Adipocyte (in vitro differentiated cells): Measurements from ENCODE around the gene TSPAN4.

Experiments
- DNase-seq: peaks from one replicate; pipeline ENCODE4 v3.0.0-alpha.2; 2015; ENCODE audit warnings: low read depth
- H3K27me3 ChIP-seq: replicated peaks from 2 replicates; pipeline ENCODE4 v1.7.0; 2013; ENCODE audit warnings: mild to moderate bottlenecking, low read length, moderate library complexity; ENCODE audit not compliant: control insufficient read depth, insufficient read depth
- H3K36me3 ChIP-seq: 2 replicates; pipeline ENCODE4 v1.7.0; 2013; ENCODE audit warnings: low read length, mild to moderate bottlenecking, moderate library complexity; ENCODE audit not compliant: control insufficient read depth, insufficient read depth, severe bottlenecking
- H3K4me1 ChIP-seq: 2 replicates; pipeline ENCODE4 v1.7.0; 2013; ENCODE audit warnings: mild to moderate bottlenecking, low read length, moderate library complexity; ENCODE audit not compliant: control insufficient read depth, insufficient read depth
- H3K4me3 ChIP-seq: 2 replicates; pipeline ENCODE4 v1.7.0; 2013; ENCODE audit warnings: mild to moderate bottlenecking, low read length, moderate library complexity
- H3K9ac ChIP-seq: 2 replicates; pipeline ENCODE4 v1.7.0; 2013; ENCODE audit warnings: mild to moderate bottlenecking, low read length, moderate library complexity
- H3K9me3 ChIP-seq: 2 replicates; pipeline ENCODE4 v1.7.0; 2013; ENCODE audit warnings: mild to moderate bottlenecking, low read length, moderate library complexity; ENCODE audit not compliant: control insufficient read depth

TSPAN4 gene

GRCh38 chr11:842370-843002 lies at the start of gene TSPAN4, which contains the start of gene POLR2L:
Gene TSPAN4 (plus strand): TSS chr11:842852. CDS start chr11:850305, 7,453 bp downstream.
Gene POLR2L (minus strand): TSS chr11:842529. CDS start chr11:842508, 21 bp downstream.
- DNase-seq, result peak; percentile 95

GRCh38 chr11:792873-793272 lies 49.8 kb upstream of the TSPAN4 start:
- Histone ChIP-seq H3K9ac (no peak overlapping the region), H3K4me1 (peaks cover 18% of the 10 kb centered on the region), H3K4me3 (no peak overlapping the region), H3K36me3 (peaks cover 7% of the 10 kb centered on the region), H3K27me3 (no peaks in the 10 kb centered on the region), H3K9me3 (no peaks in the 10 kb centered on the region)
- DNase-seq, result no peak

More at GRCh38 chr11:842370-843002, at the start of gene TSPAN4, which contains the start of gene POLR2L:
- peaks cover 34% of the 10 kb centered on the region for H3K36me3 ChIP-seq
- H3K4me1 ChIP-seq, result peaks cover 59% of the 10 kb centered on the region
- peak within 1 kb of the TSS; percentile 98 for H3K4me3 ChIP-seq
- H3K27me3 ChIP-seq, result no peaks in the 10 kb centered on the region
- no peaks in the 10 kb centered on the region for H3K9me3 ChIP-seq
- H3K9ac ChIP-seq, result peak within 1 kb of the TSS; percentile 99

GRCh38 chr11:793556-793955 lies 49.1 kb upstream of the TSPAN4 start:
- H3K36me3 ChIP-seq, result peaks cover 7% of the 10 kb centered on the region
- no peak for DNase-seq
- no peaks in the 10 kb centered on the region for H3K27me3 ChIP-seq
- H3K9ac ChIP-seq, result no peak overlapping the region
- no peaks in the 10 kb centered on the region for H3K9me3 ChIP-seq
- peaks cover 18% of the 10 kb centered on the region for H3K4me1 ChIP-seq
- no peak overlapping the region for H3K4me3 ChIP-seq

GRCh38 chr11:794013-794765 lies 48.5 kb upstream of the TSPAN4 start:
- Histone ChIP-seq H3K27me3 (no peaks in the 10 kb centered on the region), H3K4me3 (peak overlapping the region; percentile 91), H3K36me3 (peaks cover 7% of the 10 kb centered on the region), H3K4me1 (peaks cover 18% of the 10 kb centered on the region), H3K9me3 (no peaks in the 10 kb centered on the region), H3K9ac (no peak overlapping the region)
- DNase-seq, result no peak

GRCh38 chr11:794766-795633 lies 47.7 kb upstream of the TSPAN4 start:
- peak overlapping the region; percentile 91 for H3K4me3 ChIP-seq
- H3K9ac ChIP-seq, result peak overlapping the region; percentile 90
- peaks cover 14% of the 10 kb centered on the region for H3K36me3 ChIP-seq
- no peaks in the 10 kb centered on the region for H3K9me3 ChIP-seq
- H3K4me1 ChIP-seq, result peaks cover 18% of the 10 kb centered on the region
- no peak for DNase-seq
- H3K27me3 ChIP-seq, result no peaks in the 10 kb centered on the region

- peak overlapping the region; percentile 91 for H3K4me3 ChIP-seq
- peak overlapping the region; percentile 90 for H3K9ac ChIP-seq
- H3K9me3 ChIP-seq, result no peaks in the 10 kb centered on the region
- DNase-seq, result peak; percentile 92
- no peaks in the 10 kb centered on the region for H3K27me3 ChIP-seq
- peaks cover 20% of the 10 kb centered on the region for H3K36me3 ChIP-seq
- peaks cover 18% of the 10 kb centered on the region for H3K4me1 ChIP-seq
These were observed 46.8 kb upstream of the TSPAN4 start for GRCh38 chr11:795634-796564.

GRCh38 chr11:796565-797295 lies 45.9 kb upstream of the TSPAN4 start:
- Histone ChIP-seq H3K36me3 (peaks cover 25% of the 10 kb centered on the region), H3K27me3 (no peaks in the 10 kb centered on the region)

GRCh38 chr11:797296-798092 lies 45.2 kb upstream of the TSPAN4 start:
- peak overlapping the region; percentile 87 for H3K9ac ChIP-seq
- H3K4me1 ChIP-seq, result peaks cover 18% of the 10 kb centered on the region
- peak; percentile 96 for DNase-seq
- no peaks in the 10 kb centered on the region for H3K27me3 ChIP-seq
- peak overlapping the region; percentile 91 for H3K4me3 ChIP-seq
- H3K36me3 ChIP-seq, result peaks cover 29% of the 10 kb centered on the region
- no peaks in the 10 kb centered on the region for H3K9me3 ChIP-seq

More at GRCh38 chr11:796565-797295, 45.9 kb upstream of the TSPAN4 start:
- Histone ChIP-seq H3K9ac (peak overlapping the region; percentile 87), H3K4me3 (peak overlapping the region; percentile 91), H3K4me1 (peaks cover 18% of the 10 kb centered on the region), H3K9me3 (no peaks in the 10 kb centered on the region)
- no peak for DNase-seq

- Histone ChIP-seq H3K36me3 (peaks cover 33% of the 10 kb centered on the region), H3K27me3 (no peaks in the 10 kb centered on the region), H3K9ac (peak within 1 kb of the TSS; percentile 87), H3K4me3 (peak within 1 kb of the TSS; percentile 91), H3K9me3 (no peaks in the 10 kb centered on the region), H3K4me1 (peaks cover 18% of the 10 kb centered on the region)
- DNase-seq, result peak; percentile 96
These were observed 44.4 kb upstream of the TSPAN4 start, which contains the start of gene SLC25A22 for GRCh38 chr11:798093-798713. Gene SLC25A22 (minus strand): TSS chr11:798281. CDS start chr11:795006, 3,275 bp downstream.
